HG03378 (cell line): ENCODE results near the gene TNRC18.
"Not testable (repeated sequence)": the region's sequence is repeated elsewhere in the genome, so short reads cannot be mapped to it uniquely, and the experiment has no call there.

Experiments
- ATAC-seq: cut with Tn5 transposase; IDR thresholded peaks from one replicate; pipeline ENCODE4 v1.9.1; 2021; ENCODE audit warnings: mild to moderate bottlenecking, moderate library complexity; ENCODE audit not compliant: unreplicated experiment

TNRC18 gene

DNA sequence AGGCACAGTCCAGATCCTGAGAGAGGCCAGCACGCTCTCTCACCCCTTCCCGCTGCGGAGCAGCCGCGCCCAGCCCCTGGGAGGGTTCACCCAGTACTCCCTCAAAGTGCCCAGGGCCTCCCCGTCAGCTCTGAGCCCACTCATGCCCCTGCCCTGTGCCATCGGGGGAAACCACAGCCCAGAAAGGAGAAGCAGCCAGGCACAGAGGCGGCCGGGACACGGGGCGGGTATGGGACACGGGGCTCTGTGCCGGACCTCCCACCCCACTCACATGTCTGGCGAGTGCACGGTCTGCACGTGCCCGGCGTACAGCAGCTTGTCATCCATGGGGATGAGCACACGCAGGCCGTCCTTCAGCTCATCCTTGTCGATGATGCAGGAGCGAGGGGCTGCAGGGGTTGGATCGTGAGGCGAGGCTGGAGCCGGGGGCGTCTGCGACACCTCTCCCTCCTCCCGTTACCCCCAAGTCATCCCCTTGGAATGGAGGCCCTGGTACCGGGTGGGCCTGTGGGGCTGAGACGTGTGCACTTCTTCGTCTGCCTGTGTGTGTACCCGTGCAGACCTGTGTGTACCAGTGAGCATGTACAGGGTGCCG is 102.7 kb downstream of the TNRC18 start:
- no peak for ATAC-seq

DNA sequence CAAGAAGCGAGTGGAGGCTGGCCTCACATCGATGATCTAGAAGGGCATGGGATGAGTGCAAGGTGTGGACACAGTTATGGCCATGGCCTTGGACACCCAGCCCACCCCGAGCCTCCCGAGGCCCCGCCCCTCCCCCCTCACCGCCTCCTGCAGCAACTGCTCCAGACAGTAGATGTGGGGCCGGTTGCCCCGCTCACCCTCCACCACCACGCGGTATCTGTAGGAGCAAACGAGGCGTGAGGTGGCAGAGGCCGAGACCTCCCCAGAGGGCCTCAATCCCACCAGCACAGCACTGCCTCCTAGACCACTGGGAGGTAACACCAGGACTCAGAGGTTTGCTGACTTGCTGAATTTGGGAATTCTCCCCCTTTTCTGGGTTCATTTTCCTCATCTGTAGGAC is 103.2 kb downstream of the TNRC18 start:
- no peak for ATAC-seq

DNA sequence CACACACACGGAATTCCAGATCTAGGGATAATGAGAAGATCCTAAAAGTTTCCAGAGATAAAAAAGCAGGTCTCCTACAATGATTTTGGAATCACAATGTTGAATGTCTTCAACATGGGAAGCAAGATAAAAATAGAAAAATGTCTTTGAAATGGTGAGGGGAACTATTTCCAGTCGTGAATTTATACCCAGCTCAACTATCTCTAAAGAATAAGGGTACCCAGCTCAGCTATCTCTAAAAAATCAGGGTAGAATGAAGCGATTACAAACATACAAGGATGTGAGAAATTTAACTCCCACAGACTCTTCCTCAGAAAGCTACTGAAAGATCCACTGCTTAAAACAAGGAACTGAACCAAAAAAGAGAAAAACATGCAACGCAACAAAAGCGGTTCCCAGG is 105.0 kb downstream of the TNRC18 start:
- not testable (repeated sequence) for ATAC-seq

DNA sequence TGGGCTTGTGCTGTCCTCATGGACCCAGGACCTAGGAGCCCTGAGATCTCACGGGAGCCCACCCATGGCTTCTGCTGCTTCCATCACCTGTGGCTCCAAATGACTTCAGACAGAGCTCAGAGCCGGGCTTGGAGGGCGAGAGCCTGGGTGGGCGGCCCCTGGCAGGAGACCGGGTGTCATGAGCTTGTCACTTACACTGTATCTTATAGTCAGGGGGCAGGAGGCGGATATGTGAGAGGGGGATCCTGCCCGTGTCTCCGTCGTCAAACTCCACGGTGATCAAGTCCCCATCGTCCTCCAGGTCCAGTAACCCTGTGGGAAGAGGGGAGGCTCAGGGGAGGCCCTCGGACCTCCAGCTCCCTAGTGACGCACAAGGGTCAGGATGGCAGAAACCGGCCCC is 107.9 kb downstream of the TNRC18 start:
- ATAC-seq = no peak

DNA sequence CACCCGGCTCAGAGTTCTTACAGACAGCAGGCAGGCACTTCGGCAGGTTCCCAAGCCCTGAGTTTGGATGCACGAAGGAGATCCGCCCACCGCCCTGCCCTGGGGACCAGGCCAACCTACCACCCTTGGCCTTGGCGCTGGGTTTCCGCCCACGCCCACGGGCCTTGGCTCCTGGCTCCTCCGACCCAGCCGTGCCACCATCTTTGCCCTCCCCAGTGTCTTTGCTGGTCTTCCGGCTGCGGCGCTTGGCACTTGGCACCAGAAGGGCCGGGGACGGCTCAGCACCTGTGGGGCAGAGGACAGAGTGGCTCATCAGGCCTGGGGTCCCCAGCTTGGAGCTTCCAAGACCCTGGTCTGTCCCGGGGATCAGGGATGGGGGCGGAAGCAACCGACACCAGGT is 108.8 kb downstream of the TNRC18 start:
- no peak for ATAC-seq

DNA sequence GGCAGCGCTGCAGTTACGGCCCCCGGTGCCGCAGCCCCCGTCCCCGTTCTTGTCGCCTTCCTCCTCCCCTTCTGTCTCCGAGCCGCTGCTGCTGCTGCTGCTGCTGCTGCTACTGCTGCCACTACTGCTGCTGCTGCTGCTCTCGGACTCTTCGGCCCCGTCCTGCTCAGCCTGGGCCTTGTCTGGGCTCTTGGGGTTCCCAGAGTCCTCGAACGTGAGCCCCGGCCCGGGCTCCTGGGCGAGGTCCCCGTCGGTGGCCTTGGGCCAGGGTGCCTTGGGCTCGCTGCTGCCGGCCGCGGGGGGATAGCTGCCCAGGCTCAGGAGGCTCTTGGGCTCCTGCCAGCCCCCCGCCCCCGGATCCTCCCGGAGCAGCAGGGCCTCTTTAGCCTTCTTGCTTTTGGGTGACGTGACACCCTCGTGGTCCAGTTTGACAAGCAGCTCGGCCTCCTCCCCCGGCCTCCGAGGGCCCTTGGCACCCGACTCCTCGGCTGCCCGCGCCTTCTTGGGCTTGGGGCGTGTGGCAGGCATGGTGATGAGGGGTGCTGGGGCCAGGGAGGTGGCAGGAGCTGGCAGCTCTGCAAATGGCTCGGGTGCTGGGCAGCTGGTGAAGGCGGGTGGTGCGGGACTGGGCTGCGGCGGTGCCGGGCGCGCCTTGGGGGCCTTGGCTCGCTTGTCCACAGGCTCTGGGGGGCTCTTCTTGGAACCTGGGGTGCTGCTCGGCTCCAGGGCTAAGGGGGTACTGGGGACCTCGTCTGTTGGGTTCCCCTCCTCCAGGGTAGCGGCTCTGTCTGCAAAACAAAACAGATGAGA is 110.4 kb downstream of the TNRC18 start:
- not testable (repeated sequence) for ATAC-seq

DNA sequence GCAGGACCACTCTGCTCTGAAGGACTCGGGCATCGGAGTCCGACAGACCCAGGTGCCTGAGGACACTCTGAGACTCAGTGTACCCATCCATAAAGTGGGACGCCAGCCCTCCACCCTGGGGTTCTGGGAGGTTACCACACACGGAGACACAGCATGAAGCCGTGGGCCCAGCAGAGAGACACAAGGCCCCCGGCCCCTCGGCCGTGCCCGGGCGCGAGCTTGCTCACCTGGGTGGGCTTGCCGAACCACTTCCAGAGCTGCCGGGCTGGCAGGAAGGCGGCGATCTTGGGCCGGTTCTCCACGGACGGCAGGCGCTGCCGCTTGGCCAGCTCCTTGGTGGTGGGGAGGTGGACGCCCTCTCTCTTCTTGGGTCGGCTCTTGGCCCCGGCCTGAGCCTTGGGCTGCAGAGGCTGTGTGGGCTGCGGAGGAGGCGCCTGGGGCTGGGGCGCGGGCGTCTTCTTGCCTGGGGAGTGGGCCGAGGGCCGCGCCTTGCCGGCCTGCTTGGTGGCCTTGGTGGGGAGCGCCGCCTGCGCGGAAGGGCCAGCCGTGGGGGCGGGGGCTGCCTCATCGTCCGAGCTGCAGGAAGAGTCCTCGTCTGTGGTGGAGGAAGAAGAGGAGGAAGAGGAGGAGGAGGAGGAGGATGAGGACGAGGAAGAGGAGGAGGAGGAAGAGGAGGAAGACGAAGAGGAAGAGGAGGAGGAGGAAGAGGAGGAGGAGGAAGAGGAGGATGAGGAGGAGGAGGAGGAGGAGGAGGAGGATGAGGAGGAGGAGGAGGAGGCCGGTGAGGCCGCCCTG is 111.2 kb downstream of the TNRC18 start:
- not testable (repeated sequence) for ATAC-seq

- ATAC-seq = no peak
These were observed 112.7 kb downstream of the TNRC18 start for GRCh38 chr7:5310822-5311405.

GRCh38 chr7:5309146-5309545 is 114.5 kb downstream of the TNRC18 start:
- ATAC-seq = no peak

GRCh38 chr7:5307221-5308142 is 116.2 kb downstream of the TNRC18 start:
- not testable (repeated sequence) for ATAC-seq

- not testable (repeated sequence) for ATAC-seq
These were observed 118.6 kb downstream of the TNRC18 start for GRCh38 chr7:5305050-5305449.

DNA sequence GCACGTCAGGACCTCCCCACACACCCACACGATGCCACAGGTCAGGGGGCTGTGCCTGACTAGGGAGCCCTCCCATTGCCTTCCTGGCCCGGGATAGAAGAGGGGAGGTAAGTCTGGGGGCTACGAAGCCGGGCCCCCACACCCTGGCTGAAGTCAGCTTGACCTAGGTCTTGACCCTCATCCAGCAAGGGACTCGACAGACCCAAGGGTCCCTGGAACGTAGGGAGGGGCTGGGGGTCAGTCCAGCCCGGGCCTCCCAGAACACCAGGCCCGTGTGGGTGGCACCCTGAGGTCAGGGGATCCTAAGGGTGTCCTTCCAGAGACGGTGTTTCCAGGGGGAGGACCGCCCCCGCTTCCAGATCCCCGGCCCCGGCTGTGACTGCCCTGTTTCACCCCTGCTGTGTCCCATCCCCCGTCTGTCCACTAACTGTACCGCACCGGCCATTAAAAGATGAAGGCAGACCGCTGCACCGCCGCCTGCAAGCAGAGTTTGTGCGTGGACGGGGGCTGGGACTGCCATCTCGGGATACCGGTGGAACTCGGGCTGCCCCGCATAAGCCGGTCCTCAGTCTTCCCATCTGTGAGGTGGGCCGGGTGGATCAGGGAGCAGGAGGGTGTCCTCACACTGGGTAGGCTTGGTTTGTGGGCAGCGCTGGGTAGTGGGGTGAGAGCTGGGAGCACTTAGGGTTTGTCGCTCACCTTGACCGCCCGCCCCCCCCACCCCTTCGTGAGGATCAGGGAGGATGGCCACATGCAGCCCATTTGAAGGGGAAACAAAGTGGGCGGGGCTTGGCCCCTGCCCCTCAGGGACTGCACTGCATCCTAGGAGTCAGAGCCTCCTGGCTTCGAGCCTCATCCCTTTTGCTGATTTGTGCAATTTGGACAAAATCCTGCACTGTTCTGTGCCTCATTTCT is 119.8 kb downstream of the TNRC18 start:
- ATAC-seq = no peak

DNA sequence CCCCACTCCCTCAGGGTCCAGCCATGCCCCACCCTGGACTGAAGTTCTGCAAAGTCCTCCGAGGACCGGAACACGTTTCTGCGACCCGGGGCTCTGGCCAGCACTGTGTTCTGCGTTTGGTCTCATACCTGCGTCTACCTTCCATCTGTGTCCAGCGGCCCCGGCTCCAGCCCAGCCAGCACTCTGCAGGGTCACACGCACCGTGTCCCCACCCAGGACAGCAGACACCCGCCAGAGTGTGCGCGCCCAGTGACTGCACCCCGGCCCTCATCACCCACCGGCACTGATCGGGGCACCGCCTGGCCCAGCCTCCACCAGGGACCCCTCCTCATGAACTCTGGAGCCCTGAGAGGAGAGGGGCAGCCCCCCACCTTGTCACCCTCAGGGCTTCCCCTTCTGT is 120.6 kb downstream of the TNRC18 start:
- ATAC-seq = no peak

- ATAC-seq = no peak
These were observed 121.1 kb downstream of the TNRC18 start for GRCh38 chr7:5302577-5302976.

GRCh38 chr7:5300366-5300765 is 123.3 kb downstream of the TNRC18 start:
- no peak for ATAC-seq

GRCh38 chr7:5296611-5297226 is 126.9 kb downstream of the TNRC18 start:
- no peak for ATAC-seq

DNA sequence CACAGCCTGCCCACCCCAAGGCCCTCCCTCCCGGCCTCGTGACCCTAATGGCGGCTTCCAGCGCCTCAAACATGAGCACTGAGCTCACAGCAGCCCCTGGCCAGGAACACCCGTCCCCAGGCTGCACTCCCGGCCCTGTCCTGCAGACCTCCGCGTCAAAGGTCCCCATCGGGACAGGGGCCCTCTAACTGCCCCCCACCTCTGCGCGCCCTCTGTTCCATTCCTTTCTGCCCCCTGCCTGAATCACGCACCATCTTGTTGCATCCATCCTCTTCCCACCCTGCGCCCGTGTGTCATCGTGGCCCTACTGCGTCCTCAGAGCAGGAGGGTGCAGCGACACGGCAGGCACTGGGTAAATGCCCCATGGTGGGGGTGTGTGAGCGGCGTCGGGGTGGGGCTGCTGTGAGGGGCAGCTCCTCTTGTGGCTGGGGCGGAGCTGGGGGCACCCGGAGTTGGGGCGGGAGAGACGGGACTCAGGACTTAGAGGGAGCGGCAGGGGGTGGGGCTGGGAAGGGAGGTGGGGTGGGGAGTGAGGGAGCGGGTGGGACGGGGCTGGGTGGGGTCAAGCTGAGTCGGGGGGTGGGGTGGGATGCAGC is 127.5 kb downstream of the TNRC18 start:
- ATAC-seq = no peak
